ENCODE data around the gene GPAT3.
A peak's percentile ranks its signal among the peaks of the same experiment; 100 is the strongest.
"Not testable (repeated sequence)": the region's sequence is repeated elsewhere in the genome, so short reads cannot be mapped to it uniquely, and the experiment has no call there.

GPAT3 gene

DNA sequence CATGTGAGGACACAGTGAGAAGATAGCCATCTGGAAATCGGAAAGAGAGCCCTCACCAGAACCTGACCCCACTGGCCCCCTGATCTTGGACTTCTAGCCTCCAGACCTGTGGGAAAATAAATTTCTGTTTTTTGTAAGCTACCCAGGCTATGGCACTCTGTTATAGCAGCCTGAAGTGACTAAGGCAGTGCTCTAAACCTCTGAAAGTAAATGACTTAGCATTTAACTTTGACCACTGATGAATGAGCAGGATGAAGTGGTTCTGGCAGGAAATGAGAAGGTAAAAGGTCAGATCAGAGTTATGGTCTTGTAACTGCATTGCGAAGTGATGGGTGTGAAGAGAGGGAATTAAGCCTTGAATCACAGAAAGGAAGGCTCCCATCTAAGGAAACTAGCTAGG, 17.0 kb downstream of the GPAT3 start:
- DNase-seq, result no peak

- no peak for DNase-seq
Measured at GRCh38 chr4:83556006-83556707, 20.2 kb downstream of the GPAT3 start.

DNA sequence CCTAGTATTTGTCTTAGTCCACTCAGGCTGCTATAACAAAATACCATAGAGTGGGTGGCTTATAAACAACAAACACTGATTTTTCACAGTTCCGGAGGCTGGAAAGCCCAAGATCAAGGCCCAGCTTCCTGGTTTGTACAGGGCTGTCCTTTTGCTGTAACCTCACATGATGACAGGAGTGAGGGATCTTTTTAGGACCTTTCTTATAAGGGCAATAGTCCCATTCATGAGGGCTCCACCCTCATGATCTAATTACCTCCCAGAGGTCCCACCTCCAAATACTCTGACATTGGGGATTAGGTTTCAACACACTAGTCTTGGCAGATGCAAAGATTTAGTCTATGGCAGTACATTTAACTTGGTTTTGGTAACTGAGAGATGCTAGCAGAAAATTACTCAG, 20.9 kb downstream of the GPAT3 start:
- no peak for DNase-seq

DNA sequence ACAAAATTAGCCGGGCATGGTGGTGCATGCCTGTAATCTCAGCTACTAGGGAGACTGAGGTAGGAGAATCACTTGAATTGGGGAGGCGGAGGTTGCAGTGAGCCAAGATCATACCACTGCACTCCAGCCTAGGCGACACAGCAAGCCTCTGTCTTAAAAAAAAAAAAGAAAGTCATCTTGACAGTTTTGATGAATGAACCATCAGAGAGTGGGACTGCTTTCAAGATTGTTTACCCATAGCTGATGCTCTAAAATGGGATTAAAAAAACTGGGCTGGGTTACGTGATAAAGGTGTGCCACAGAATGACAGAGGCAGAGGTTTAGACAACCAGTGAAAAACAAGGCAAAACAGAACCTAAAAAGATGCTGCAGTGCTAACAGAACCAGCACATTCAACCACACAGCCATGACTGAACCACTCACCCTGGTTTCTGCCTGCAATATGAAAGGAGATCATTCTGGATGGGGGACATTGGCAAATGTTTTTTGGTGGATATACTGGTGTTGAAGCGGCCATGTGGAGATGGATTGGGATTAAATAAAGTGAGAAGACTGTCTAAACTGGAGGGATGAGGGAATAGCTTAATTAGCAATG, 22.2 kb downstream of the GPAT3 start:
- no peak for DNase-seq

DNA sequence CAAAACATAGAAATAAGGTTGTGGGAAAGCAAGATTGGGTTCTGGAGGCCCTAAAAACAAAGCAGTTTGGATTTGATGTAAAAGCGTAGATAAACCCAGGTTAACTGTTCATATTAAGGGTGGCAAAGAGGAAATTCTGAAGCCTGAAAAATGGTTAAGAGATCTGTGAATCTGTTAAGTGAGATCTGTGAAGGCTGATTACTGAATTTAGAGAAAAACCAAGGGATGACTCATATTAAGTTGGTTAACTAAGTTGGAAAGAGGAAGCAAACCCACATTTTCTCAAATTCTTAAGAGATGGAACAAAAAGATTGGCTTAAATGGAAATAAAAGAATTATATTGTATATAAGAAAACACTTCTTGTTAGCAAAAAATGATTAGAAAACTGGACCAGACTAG, 22.8 kb downstream of the GPAT3 start:
- DNase-seq, result peak; percentile 46

DNA sequence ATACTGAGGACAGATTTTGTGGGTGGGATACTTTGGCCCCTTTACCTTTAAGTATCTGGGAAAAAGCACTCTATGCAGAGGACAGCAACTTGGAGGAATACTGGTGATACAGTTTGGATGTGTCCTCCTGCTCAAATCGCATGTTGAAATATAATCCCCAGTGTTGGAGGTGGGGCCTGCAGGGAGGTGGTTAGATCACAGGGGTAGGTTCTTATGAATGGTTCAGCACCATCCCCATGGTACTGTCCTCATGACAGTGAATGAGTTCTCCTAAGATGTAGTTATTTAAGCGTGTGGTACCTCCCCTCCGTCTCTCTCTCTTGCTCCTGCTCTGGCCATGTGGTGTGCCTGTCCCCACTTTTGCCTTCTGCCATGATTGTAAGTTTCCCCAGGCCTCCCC, 24.6 kb downstream of the GPAT3 start:
- no peak for DNase-seq

GRCh38 chr4:83561381-83561780, 25.5 kb downstream of the GPAT3 start:
- DNase-seq, result peak; percentile 46

DNA sequence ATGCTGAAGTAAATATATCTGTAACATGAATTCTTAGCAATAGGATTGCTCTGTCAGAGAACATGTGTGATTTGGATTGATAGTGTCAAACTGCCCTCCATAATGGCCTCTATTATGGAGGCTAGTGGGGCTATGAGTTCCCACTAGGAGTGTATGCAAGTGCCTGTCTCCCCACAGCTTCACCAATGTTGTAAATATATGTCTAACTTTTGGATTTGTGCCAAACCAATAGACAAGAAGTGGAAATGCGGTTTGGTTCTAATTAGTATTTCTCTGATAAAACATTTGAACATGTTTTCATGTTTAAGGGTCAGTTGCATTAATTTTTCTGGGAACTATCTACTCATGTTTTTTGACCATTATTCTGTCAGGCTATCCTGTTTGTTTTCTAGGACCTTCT, 28.1 kb downstream of the GPAT3 start:
- peak; percentile 25 for DNase-seq

- DNase-seq, result no peak
Measured at GRCh38 chr4:83568062-83568461, 32.2 kb downstream of the GPAT3 start.

DNA sequence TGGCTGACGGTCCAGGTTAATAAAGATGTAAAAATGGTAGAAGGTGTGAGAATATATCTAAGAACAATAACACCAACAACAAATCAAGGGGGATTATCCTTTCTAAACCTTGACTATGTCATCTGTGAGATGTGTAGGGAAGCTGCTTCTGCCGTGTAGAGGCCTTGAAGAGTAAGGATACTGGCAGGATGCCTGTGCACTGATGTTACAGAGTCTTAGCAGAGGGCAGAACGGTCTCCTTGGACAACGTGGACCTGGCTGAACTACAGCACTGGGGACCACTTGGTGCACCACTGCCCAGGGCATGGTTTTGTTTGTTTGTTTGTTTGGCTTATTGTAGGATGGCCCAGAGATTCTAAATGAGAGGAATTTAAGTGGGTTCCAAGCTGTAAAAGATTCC, 33.5 kb downstream of the GPAT3 start:
- DNase-seq, result no peak

DNA sequence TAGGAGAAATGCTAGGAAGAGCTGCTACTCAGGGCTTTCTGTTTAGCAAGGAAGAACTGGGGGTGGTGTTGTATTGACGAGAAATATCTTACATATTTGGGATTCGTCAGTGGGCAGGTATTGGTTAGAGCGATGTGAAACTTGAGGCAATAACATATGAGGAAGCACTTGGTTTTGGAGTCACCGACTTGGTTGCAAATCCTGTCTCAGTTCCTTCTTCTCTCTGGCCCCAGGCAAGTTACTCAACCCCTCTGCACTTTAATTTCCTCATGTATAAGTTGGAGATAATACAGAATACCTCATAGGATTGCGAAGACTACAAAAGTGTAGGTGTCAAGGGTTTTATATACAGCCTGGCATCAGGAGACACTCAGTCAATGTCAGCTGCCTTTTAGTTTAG, 34.1 kb downstream of the GPAT3 start:
- DNase-seq, result no peak

DNA sequence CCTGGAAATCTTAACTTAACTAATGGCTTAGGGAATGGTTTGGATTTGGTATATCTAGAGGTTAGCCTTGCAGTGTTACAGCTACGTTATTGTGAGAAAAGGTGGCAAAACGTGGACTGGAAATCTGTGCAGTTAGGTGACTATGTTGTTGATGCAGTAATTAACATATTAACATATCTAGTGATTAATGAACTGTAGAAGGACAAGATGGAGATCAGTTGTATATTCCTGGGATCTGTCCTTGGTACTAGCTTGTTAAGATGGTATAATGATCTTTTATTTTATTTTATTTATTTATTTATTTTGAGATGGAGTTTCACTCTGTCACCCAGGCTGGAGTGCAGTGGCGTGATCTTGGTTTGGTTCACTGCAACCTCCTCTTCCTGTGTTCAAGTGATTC, 36.9 kb downstream of the GPAT3 start:
- DNase-seq, result no peak

DNA sequence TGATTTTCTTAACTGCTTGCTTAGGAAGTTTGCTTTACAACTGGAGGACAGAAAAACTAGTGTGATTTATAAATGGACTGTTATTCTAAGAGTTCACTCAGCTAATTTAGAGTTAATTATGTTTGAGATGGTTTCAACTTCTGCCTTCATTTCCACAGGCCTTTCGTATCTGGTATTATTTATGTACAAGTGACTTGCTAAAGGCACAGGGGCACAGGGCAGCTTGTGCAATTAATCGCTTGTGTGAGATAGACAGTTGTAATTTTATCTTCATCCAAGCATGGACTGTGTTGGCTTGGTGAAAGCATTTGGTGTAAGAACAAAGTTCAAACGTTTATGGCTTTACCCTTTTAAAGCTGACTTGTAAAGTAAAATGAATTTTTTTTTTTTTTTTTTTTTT, 38.3 kb downstream of the GPAT3 start:
- DNase-seq, result no peak

- DNase-seq, result not testable (repeated sequence)
Measured at GRCh38 chr4:83576237-83576636, 40.3 kb downstream of the GPAT3 start.

- DNase-seq, result no peak
Measured at GRCh38 chr4:83581411-83582288, 45.7 kb downstream of the GPAT3 start.

- DNase-seq, result no peak
Measured at GRCh38 chr4:83582289-83582785, 46.4 kb downstream of the GPAT3 start.

DNA sequence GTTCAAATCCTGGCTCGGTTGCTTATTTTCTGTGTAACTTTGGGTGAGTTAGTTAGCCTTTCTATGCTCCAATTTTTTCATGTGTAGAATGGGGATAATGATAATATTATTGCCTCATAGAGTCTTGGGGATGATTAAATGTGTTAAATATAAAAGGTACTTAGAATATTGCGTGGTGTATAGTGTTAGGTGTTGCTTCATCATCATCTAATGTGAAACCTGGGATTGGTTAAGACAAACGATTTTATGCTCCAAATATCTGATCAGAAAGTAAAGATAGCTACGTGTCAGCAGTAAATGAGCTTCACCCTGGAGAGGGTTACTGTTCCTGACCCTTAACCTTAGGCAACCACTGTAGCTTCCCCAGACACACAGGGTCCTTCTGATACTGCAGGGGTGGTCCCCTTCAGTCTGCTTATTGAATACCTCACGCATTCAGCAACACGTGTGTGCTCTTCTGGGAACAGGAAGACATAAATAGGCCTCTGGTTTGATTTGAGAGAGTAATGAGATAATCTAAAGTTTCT, 50.1 kb downstream of the GPAT3 start:
- DNase-seq, result no peak

DNA sequence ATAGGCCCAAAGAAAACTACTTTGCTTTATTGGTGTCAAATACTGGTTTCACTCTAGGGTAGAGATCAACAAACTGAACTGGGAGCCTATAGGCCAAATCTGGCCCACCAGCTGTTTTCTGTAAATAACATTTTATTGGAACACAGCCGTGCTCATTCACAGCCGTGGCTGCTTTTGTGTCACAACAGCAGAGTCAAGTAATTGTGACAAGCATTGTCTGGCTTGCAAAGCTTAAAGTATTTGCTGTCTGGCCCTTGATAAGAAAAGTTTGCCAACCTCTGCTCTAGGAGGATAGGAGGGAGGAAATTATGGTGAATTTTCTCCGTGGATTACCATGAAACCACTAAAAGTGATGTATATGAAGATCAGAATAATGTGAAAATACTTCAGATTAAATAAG, 53.4 kb downstream of the GPAT3 start:
- peak; percentile 70 for DNase-seq

DNA sequence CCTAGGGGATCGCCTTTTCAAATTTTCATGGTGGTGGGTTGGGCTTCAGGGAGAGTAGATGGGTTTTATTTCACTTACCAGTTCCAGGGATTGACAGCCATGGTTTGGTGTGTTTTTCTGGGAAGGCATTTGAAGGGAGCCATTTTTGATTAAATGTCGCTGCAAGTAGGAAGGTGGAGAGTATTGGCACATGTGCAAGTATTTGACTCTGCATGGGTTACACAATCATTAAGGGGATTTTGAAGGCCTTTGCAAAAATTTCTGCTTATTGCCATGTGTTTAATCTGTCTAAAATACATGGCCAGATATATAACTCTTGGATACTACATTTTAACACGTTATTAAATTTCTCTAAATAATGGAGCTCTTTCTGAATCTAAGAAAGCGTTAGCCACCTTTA, 55.1 kb downstream of the GPAT3 start:
- DNase-seq, result no peak

- no peak for DNase-seq
Measured at GRCh38 chr4:83591730-83592129, 55.8 kb downstream of the GPAT3 start.

DNA sequence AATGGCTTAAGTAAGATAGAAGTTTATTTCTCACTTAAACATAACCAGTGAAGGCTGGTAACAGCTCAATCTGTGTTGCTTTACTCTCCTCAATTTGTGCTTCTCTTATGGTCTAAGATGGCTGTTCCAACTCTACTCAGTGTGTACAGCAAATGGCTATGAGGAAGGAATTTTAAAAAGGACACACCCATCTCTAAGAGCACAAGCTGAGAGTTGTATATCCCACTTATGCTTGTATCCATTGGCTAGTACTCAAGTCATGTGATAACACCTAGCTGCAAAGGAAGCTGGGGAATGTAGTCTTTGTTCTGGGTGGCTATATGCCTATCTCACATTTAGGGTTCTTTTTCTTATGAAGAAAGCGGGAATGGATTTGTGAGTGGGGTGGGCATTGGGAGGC, 63.3 kb downstream of the GPAT3 start:
- DNase-seq, result peak; percentile 79

DNA sequence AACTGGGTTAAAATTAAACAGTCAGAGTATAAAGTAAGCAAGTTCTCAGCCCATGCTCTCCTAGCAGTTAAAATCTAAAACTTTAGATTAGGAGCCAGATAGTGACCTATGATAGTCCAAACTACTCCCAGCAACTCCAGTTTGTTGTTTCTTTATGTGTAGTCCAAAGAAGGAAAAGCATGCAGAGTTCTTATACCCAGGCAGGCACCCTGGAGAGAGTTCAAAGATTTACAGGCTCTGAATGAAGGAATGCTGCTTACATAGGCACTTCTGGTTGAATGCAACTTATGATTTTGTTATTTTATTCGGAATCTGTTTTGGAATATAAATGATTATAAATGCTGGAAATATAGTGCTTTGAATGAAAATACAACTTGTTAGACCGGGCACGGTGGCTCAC, 67.2 kb downstream of the GPAT3 start:
- no peak for DNase-seq

DNA sequence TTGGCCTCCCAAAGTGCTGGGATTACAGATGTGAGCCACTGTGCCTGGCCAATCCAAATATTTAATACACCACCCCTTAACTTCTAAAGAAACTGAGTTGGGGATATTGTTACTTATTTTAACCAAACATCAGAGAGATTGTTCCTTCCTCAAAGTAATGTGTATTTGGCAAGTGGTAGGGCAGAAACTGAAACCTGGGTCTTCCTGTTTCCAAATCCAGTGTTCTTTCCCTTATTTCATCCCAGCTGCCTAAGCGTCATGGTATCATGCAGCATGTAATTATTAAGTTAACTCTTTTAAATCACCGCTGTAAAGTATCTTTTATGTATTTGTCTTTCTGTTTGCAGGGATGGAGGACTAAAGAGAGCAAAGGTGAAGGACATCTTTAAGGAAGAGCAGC, 68.4 kb downstream of the GPAT3 start:
- no peak for DNase-seq

- DNase-seq, result no peak
Measured at GRCh38 chr4:83605210-83605609, 69.3 kb downstream of the GPAT3 start.

Measured in hematopoietic multipotent progenitor cell treated with erythropoietin and hydrocortisone succinate and interleukin-3 and kit ligand, for 8 days (in vitro differentiated cells).